GM18951 (cell line): Measurements from ENCODE around the gene TLL1.

Experiments used
- POLR2A ChIP-seq: IDR thresholded peaks from 4 replicates; pipeline ENCODE4 v1.6.1; 2011; ENCODE audit warnings: mild to moderate bottlenecking; ENCODE audit not compliant: insufficient read length, insufficient read depth; ENCODE audit errors: extremely low read depth
- in situ Hi-C: fragments of 300-500 bp; cut with MboI; formaldehyde crosslinking; loops from one replicate; pipeline ENCODE4 v1.12.0; 2022; ENCODE audit warnings: low sequenced_read_pairs, mixed read lengths, inconsistent platforms; ENCODE audit not compliant: unreplicated experiment

TLL1 gene

GRCh38 chr4:165872461-165873297, at the start of gene TLL1:
Gene TLL1 (plus strand): TSS chr4:165873237. CDS start chr4:165873905, 668 bp downstream.
- in situ Hi-C loops, result no loop called here
- no peak for TF ChIP-seq POLR2A

GRCh38 chr4:165826166-165826565, 46.9 kb upstream of the TLL1 start:
- TF ChIP-seq POLR2A, result no peak
- in situ Hi-C loops, result no loop called here

GRCh38 chr4:165827018-165827417, 46.0 kb upstream of the TLL1 start:
- in situ Hi-C loops, result no loop called here
- no peak for TF ChIP-seq POLR2A

- TF ChIP-seq POLR2A, result no peak
- in situ Hi-C loops, result no loop called here
These were observed 44.1 kb upstream of the TLL1 start for GRCh38 chr4:165828928-165829327.

GRCh38 chr4:165834116-165834515, 38.9 kb upstream of the TLL1 start:
- TF ChIP-seq POLR2A, result no peak
- in situ Hi-C loops, result no loop called here

- in situ Hi-C loops, result no loop called here
- TF ChIP-seq POLR2A, result no peak
These were observed 34.5 kb upstream of the TLL1 start for GRCh38 chr4:165838575-165838974.

- TF ChIP-seq POLR2A, result no peak
- in situ Hi-C loops, result no loop called here
These were observed 33.3 kb upstream of the TLL1 start for GRCh38 chr4:165839615-165840333.

- in situ Hi-C loops, result no loop called here
- no peak for TF ChIP-seq POLR2A
These were observed 30.4 kb upstream of the TLL1 start for GRCh38 chr4:165842684-165843083.

GRCh38 chr4:165844161-165844560, 28.9 kb upstream of the TLL1 start:
- in situ Hi-C loops, result no loop called here
- TF ChIP-seq POLR2A, result no peak

- TF ChIP-seq POLR2A, result no peak
- in situ Hi-C loops, result no loop called here
These were observed 21.8 kb upstream of the TLL1 start for GRCh38 chr4:165851256-165851655.

- in situ Hi-C loops, result no loop called here
These were observed 17.8 kb upstream of the TLL1 start for GRCh38 chr4:165855191-165855590.

GRCh38 chr4:165861363-165861762, 11.7 kb upstream of the TLL1 start:
- TF ChIP-seq POLR2A, result no peak
- in situ Hi-C loops, result no loop called here

More at GRCh38 chr4:165855191-165855590, 17.8 kb upstream of the TLL1 start:
- TF ChIP-seq POLR2A, result no peak

GRCh38 chr4:165864271-165864670, 8.8 kb upstream of the TLL1 start:
- no peak for TF ChIP-seq POLR2A
- in situ Hi-C loops, result no loop called here
